GM19455 (cell line): ENCODE measurements around the gene NFX1.

Experiments
- ATAC-seq: cut with Tn5 transposase; IDR thresholded peaks from one replicate; pipeline ENCODE4 v1.9.1; 2021; ENCODE audit not compliant: unreplicated experiment

The NFX1 gene

GRCh38 chr9:33415501-33416038, 125.3 kb downstream of the NFX1 start:
- peak; percentile 70 for ATAC-seq

DNA sequence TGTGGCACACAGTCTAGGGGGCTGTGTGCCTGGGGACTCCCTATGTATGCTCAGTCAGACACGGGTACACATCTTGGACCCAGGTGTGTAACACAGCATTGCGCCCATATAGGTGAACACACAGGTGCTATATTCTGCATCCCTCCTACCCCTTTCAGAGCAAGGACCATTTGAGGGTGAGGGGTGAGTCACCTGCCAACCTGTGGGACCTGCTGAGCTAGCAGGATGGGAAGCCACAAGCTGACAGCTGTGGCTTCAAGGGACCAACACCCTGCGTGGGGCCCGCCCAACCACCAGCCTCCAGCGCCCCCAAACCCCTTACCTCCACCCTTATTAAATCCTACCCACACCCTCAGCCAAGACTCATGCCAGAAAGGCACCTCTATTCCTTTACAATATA, 126.7 kb downstream of the NFX1 start:
- ATAC-seq: no peak

- no peak for ATAC-seq
These were observed 127.8 kb downstream of the NFX1 start for GRCh38 chr9:33418090-33418489.

- ATAC-seq: no peak
These were observed 129.5 kb downstream of the NFX1 start for GRCh38 chr9:33419708-33420303.
